NT2/D1 (cell line): ENCODE results near the gene ZDHHC16.

Experiments used
- SUZ12 ChIP-seq: IDR thresholded peaks from 2 replicates; pipeline ENCODE4 v1.6.1; 2011; ENCODE audit not compliant: insufficient read length, insufficient read depth; ENCODE audit errors: extremely low read depth
- YY1 ChIP-seq: IDR thresholded peaks from 2 replicates; pipeline ENCODE4 v1.6.1; 2011; ENCODE audit not compliant: insufficient read length, insufficient read depth

- TF ChIP-seq YY1 (no peak), SUZ12 (no peak)
Measured at GRCh38 chr10:97497572-97498075, 51.6 kb downstream of the ZDHHC16 start.
